GM11168 (cell line): ENCODE measurements around the gene KLHL1.

Source experiments
- in situ Hi-C: fragments of 300-500 bp; cut with MboI; formaldehyde crosslinking; loops from one replicate; pipeline ENCODE4 v1.12.0; 2022; ENCODE audit warnings: low sequenced_read_pairs; ENCODE audit not compliant: unreplicated experiment

KLHL1 gene

DNA sequence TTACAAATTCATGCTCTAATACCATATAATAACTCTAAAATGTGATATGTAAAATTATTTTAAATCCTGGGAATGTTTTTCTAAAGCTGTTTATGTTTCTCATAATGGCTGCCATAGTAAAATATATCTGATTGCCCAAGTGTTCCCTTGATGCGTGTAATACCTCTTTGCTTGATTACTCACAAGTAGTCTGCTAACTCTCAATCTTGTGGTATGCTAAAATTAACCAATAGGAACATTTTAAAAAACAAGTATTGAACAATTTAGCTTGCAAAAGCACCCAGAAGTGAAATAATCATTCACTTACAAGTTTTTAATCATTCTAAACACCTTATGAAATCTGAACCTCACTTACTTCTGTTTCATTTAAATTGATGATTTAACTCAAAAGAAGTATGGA, 386.6 kb downstream of the KLHL1 start:
- in situ Hi-C loops = no loop called here

DNA sequence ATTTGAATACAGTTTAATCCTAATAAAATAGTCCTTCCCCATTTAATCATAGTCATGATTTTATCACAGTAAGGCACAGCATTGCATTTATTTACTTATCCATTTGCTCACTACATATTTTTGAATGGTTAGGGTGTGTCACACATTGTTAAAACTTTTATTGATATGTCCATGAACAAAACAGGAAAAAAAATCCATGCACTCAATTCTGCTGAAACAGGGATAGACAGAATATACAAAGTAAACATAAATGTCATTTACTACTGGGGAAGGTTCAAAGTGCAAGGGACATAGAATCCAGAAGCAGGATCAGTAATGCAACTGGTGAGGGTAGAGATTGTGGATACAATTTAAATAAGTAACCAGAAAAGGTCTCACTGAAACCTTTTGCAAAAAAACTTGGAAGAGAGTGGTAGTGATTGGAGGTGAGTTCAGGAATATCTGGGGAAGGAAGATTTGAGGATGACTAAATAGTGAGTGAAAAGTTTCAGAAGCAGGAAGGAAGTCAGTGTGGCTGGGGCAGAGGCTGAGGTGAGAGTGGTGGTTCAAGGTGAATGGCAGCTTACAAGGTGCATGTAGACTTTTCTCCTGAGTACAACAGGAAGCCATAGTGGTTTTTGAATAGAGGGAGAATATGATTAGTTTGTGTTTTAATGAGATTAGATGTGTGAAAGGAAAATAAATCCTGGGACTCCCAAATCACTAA, 387.8 kb downstream of the KLHL1 start:
- in situ Hi-C loops = no loop called here

DNA sequence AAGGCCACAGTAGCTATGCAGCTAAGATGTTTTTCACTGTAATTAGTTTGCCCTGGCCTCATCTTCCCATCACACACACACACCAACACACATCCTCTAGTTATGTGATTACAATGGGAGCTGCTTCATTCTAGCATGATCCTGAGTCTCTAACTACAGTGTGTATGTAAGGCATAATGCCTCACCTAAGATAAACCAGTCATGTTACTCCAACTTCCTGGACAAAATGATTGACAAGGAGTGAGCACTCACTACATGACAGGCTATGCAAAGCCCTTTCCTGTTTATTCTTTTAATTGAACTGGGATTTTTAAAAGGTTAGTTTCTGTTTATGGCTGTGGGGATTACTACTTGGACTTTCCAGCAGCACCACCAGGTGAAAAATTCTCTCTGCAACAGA, 401.4 kb downstream of the KLHL1 start:
- in situ Hi-C loops = no loop called here

DNA sequence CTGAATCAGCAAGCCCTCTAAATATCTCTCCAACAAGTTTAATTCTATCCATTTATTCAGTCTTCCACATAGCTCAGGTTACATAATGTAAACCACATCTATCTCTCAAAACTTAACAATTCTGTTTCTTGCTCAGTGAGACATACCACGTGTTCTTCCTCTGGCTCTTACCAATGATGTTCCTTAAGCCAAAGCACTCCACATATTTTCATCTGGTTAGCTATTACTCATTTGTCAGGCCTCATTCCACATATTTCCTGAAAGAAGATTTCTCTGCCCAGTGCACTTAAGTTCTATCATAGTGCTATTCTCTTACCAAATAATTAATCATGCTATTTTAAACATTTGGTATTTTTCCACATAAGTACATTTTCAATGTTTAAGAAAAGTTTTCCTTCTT, 403.9 kb downstream of the KLHL1 start:
- in situ Hi-C loops = no loop called here

DNA sequence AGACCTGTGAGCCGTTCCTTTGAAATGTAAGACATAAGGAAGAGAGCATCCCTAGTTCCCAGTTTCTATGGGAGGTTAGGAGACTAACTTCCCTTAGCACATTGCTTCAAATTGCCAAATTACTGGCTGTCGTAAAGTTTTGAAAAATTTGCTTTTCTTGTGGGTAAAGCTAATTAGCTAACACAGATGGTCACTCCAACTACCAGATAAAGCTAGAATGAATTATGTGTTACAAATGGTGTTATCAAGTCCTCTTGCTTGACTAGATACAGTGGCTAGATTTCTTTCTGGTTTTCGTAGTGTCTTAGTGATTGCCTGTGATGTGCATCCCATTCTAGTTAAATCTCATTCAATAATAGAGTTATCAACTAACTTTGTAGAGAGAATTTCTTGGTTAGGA, 417.3 kb downstream of the KLHL1 start:
- in situ Hi-C loops = no loop called here

DNA sequence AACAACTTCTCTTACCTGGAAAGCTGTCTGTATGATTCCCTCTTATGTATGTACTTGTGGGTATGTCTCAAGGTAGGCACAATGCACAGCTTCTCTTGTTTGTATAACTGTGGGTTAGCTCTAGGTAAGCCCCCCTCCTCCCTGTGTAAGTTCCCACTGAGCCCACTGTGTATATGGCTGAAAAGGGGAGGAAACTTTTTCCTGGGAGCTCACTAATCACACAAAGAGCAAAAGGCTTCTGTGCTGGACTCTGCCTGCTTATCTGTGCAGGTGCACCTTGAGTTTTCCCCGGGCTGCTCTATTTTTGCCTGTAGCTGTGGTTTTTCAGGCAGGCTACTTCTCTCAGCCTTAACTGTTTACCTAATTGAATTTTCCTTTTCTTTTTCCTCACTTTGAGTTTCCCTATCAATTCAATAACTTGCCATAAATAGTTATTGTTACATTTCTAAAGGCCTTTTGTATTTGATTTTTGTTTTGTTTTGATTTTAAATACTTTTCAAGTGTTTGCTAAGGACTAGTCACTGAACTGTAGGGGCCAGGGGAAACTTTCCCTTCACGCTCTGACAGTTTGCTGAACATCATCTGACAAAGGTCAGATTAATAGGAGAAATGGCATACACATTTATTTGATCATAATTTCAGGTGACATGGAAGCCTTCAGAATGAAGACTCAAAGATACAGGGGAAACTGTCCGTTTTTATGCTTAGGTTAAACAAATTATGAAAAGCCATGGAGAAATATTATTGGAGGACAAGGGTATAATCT, 424.1 kb downstream of the KLHL1 start:
- in situ Hi-C loops = no loop called here

DNA sequence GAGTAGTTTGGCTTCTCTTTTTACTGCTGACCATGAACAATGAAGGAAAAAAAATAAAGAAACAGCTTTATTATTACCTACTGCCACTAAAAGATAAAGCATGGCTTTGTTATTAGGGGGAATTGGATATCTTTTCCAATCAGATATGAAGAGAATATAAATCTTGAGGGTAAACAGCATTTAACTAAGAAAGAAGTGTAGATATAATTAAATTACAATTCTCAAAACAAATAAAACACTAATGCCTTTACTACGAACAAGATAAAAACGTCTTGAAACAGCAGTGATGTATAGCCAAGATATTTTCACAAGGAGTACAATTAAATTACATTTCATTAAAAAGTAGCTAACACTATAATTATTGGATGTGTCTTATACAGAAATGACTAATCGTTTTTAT, 426.5 kb downstream of the KLHL1 start:
- in situ Hi-C loops = no loop called here

DNA sequence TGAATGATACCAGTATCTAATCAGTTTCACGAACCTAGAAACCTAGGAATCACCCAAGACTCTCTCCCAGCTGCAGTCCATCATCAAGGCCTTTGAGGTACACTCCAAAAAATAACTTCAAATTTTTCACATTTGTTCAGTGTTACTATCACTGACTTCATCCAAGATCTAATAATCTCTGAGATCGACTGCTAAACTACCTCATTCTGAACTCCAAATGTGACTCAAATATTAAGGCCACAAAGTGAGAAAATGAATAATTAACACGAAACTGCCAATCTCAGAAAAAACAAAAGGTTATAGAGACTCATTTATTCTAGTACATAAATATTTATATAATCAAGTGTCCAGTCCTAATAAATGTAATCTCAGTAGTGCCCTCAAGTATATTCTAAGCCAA, 430.9 kb downstream of the KLHL1 start:
- in situ Hi-C loops = no loop called here

DNA sequence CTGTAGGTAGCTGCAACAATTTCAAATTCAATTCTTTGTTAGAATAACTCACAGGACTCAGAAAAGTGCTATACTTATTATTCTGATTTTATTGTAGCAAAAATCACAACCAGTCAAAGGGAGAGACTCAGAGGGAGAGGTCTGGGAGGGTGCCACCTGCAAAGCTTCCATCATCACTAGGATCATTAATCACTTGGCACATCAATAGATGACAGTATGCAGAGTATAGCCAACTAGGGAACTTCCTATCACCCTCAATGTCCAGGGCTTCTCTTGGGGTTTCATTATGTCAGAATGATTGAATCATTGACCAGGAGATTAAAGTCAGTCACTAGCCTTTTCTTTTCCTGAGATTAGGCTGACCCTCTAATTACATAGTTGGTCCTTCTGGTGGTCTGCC, 432.0 kb downstream of the KLHL1 start:
- in situ Hi-C loops = no loop called here

DNA sequence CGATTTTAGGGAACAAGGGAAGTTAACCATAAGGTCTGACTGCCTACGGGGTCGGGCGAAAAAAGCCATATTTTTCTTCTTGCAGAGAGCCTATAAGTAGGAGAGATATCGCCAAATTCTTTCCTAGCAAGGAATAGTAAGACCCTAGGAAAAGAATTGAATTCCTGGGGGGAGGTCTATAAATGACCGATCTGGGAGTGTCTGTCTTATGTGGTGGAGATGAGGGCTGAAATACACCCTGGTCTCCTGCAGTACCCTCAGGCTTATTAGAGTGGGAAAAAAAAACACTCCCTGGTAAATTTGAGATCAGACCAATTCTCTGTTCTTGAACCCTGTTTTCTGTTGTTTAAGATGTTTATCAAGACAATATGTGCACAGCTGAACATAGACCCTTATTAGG, 448.1 kb downstream of the KLHL1 start:
- in situ Hi-C loops = no loop called here

DNA sequence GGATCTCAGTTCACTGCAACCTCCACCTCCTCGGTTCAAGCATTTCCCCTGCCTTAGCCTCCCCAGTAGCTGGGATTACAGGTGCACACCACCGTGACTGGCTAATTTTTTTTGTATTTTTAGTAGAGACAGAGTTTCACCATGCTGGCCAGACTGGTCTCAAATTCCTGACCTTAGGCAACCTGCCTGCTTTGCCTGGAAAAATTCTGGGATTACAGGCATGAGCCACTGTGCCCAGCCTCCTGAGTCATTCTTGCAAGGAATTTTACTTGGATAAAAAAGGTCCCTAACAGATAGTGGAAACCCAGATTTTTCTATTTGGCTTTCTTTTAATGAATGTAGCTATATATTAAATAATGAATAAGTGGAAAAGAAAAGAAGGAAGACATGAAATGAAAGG, 450.6 kb downstream of the KLHL1 start:
- in situ Hi-C loops = no loop called here

DNA sequence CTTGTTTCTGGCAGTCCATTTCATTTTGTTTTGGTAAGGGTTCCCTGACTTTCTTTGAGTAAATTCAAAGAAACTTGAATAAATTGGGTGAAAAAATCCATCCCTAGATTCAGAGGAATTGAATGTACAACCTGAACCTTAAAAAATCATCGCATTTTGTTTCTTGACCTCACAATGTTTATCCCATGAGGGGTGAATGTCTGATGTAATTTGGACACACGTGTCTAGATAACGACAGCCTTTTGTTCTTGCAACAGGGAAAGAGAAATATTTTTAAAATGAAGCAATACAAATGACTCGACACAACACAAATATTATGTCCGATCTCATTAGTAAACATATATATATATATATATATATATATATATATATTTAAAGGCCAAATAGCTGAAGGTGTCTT, 453.9 kb downstream of the KLHL1 start:
- in situ Hi-C loops = no loop called here
